ENCODE results near the gene AGBL1. TPM values are rescaled to one million over a fixed set of nuclear protein-coding genes. Genes with fewer than 3 reads are reported as not detected.

AGBL1 gene
- total and polyA plus RNA-seq, 4 donors: not detected

- no peak overlapping the region for H3K4me3 ChIP-seq (ENCODE audit: low read depth in 1 of 3, low read length in 3 of 3)
- peaks cover 0 to 2% (median 1%) of the 10 kb centered on the region in 4 donors for H3K27me3 ChIP-seq (ENCODE audit: control insufficient read depth in 4 of 4, insufficient read depth in 4 of 4, low read length in 3 of 4)
- no peak for DNase-seq (ENCODE audit: low spot score)
- H3K36me3 ChIP-seq (ENCODE audit: control insufficient read depth in 4 of 4, insufficient read depth in 3 of 4, low read depth in 1 of 4, low read length in 3 of 4): no peaks in the 10 kb centered on the region
- TF ChIP-seq NR2F2 (IDR thresholded peaks at IDR 0.05) (no peak), FOXA2 (IDR thresholded peaks at IDR 0.05) (no peak), HNF4G (IDR thresholded peaks at IDR 0.05) (no peak), SP1 (IDR thresholded peaks at IDR 0.05) (no peak), GABPA (IDR thresholded peaks at IDR 0.05 in 1 of 2, conservative IDR thresholded peaks at IDR 0.05 in 1 of 2) (no peak), ATF3 (IDR thresholded peaks at IDR 0.05) (no peak), RXRA (IDR thresholded peaks at IDR 0.05) (no peak), RAD21 (IDR thresholded peaks at IDR 0.05) (no peak), REST (IDR thresholded peaks at IDR 0.05) (no peak), JUND (IDR thresholded peaks at IDR 0.05) (no peak), TAF1 (conservative IDR thresholded peaks at IDR 0.05) (no peak)
- TF ChIP-seq, protein P1, sequence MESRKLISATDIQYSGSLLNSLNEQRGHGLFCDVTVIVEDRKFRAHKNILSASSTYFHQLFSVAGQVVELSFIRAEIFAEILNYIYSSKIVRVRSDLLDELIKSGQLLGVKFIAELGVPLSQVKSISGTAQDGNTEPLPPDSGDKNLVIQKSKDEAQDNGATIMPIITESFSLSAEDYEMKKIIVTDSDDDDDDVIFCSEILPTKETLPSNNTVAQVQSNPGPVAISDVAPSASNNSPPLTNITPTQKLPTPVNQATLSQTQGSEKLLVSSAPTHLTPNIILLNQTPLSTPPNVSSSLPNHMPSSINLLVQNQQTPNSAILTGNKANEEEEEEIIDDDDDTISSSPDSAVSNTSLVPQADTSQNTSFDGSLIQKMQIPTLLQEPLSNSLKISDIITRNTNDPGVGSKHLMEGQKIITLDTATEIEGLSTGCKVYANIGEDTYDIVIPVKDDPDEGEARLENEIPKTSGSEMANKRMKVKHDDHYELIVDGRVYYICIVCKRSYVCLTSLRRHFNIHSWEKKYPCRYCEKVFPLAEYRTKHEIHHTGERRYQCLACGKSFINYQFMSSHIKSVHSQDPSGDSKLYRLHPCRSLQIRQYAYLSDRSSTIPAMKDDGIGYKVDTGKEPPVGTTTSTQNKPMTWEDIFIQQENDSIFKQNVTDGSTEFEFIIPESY (IDR thresholded peaks at IDR 0.05): no peak
- TF ChIP-seq, protein P2, sequence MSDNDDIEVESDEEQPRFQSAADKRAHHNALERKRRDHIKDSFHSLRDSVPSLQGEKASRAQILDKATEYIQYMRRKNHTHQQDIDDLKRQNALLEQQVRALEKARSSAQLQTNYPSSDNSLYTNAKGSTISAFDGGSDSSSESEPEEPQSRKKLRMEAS (IDR thresholded peaks at IDR 0.05): no peak
- H3K9me3 ChIP-seq (ENCODE audit: control insufficient read depth in 4 of 4, low read length in 3 of 4): no peaks in the 10 kb centered on the region
- no peak overlapping the region for H3K9ac ChIP-seq (ENCODE audit: low read depth in 1 of 2, low read length in 2 of 2)
- H3K4me1 ChIP-seq (ENCODE audit: control insufficient read depth in 4 of 4, insufficient read depth in 4 of 4, low read length in 3 of 4): no peaks in the 10 kb centered on the region
- 59% methylated on average over 1 of the region's 1 CpG for WGBS
- H3K27ac ChIP-seq (ENCODE audit: low read depth in 1 of 2, low read length in 2 of 2): no peak overlapping the region
Observed at GRCh38 chr15:86616771-86617170, 537.1 kb downstream of the AGBL1 start.

DNA sequence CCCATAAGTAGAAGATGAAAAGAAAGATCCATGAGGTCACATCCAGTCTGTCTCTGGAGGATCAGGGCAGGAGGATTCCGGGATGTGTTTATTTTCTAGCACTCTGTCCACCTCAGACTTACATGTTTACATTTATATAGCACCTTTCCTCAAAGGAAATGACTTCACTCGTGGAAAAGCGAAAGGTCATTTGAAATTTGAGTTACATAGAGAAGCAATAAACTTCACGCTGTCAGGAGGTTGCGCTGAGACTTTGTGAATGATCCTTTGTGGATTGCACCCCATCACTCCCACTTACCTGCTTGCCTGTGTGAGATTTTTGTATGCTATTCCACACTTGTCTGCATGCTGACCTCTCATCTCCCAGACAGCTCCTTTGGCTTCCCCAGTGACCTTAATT lies 540.5 kb downstream of the AGBL1 start:
- Histone ChIP-seq H3K4me3 (ENCODE audit: low read depth in 1 of 3, low read length in 3 of 3) (no peak overlapping the region), H3K27me3 (ENCODE audit: control insufficient read depth in 4 of 4, insufficient read depth in 4 of 4, low read length in 3 of 4) (peaks cover 0 to 2% (median 0%) of the 10 kb centered on the region in 4 donors), H3K9me3 (ENCODE audit: control insufficient read depth in 4 of 4, low read length in 3 of 4) (no peaks in the 10 kb centered on the region), H3K27ac (ENCODE audit: low read depth in 1 of 2, low read length in 2 of 2) (no peak overlapping the region), H3K4me1 (ENCODE audit: control insufficient read depth in 4 of 4, insufficient read depth in 4 of 4, low read length in 3 of 4) (no peaks in the 10 kb centered on the region), H3K36me3 (ENCODE audit: control insufficient read depth in 4 of 4, insufficient read depth in 3 of 4, low read depth in 1 of 4, low read length in 3 of 4) (no peaks in the 10 kb centered on the region), H3K9ac (ENCODE audit: low read depth in 1 of 2, low read length in 2 of 2) (no peak overlapping the region)
- no peak for DNase-seq (ENCODE audit: low spot score)
- WGBS: 44% methylated on average over 5 of the region's 5 CpGs
- TF ChIP-seq, protein P1 (IDR thresholded peaks at IDR 0.05): no peak
- no peak for TF ChIP-seq CTCF (IDR thresholded peaks at IDR 0.05; ENCODE audit: low read depth, low read length, missing input control)
